Stomach (tissue), 19 donors: ENCODE data around the gene PPP4C. TPM values are rescaled to one million over a fixed set of nuclear protein-coding genes. Genes with fewer than 3 reads are reported as not detected.

Experiments used
- DNase-seq, 2 donors: peaks; one replicate each; pipeline versions ENCODE4 v3.0.0 to v3.0.0-alpha.2; 2013 to 2019
- H3K27ac ChIP-seq, 5 donors: fragments of 200-600 bp in 4 of 5; sonication (generic) in 4 of 5; one replicate each; pipeline ENCODE4 v1.5.1; 2013 to 2019; ENCODE audit warnings: mild to moderate bottlenecking in 1 of 5, moderate library complexity in 1 of 5
- H3K27me3 ChIP-seq, 3 donors: fragments of 200-600 bp; sonication (generic); one replicate each; pipeline ENCODE4 v1.5.1; 2017 to 2019; ENCODE audit warnings: mixed run types in 1 of 3
- H3K36me3 ChIP-seq, 4 donors: fragments of 200-600 bp; sonication (generic); 1 replicate in 3 of 4; 2 replicates in 1 of 4; pipeline ENCODE4 v1.5.1; 2016 to 2019
- H3K4me1 ChIP-seq, 4 donors: fragments of 200-600 bp; sonication (generic); one replicate each; pipeline ENCODE4 v1.5.1; 2016 to 2019
- H3K4me3 ChIP-seq, 4 donors: fragments of 200-600 bp; sonication (generic) in 3 of 4; one replicate each; pipeline ENCODE4 v1.5.1; 2016 to 2019; ENCODE audit warnings: mild to moderate bottlenecking in 1 of 4
- H3K9me3 ChIP-seq, 4 donors: fragments of 200-600 bp; sonication (generic); one replicate each; pipeline ENCODE4 v1.5.1; 2016 to 2019
- EP300 ChIP-seq: sonication (generic); formaldehyde crosslinking; IDR thresholded peaks from one replicate; pipeline ENCODE4 v1.6.1; 2017; ENCODE audit warnings: antibody characterized with exemption
- POLR2A ChIP-seq, 4 donors: fragments of 450-650 bp; IDR thresholded peaks; one replicate each; pipeline ENCODE4 v1.6.1; 2016; ENCODE audit warnings: antibody characterized with exemption in 4 of 4, control low read depth in 2 of 4, mild to moderate bottlenecking in 1 of 4, moderate library complexity in 1 of 4
- POLR2AphosphoS5 ChIP-seq, 3 donors: sonication (generic); formaldehyde crosslinking; IDR thresholded peaks; one replicate each; pipeline ENCODE4 v1.6.1; 2016; ENCODE audit warnings: antibody characterized with exemption in 3 of 3
- WGBS, 5 donors: extraction: QIAGEN DNeasy Blood & Tissue Kit in 3 of 5; methylation state at CpG; one replicate each; pipeline versions ENCODE4 v1.1.5 to v1.1.7; 2013 to 2018; 5-methylcytosine and 5-hydroxymethylcytosine counted together
- intact Hi-C: fragments of 100-400 bp; cut with DNase I; formaldehyde crosslinking; loops from one replicate; pipeline ENCODE4 v1.15.1; 2023; ENCODE audit warnings: low total_unique reads
- long read RNA-seq, 10 donors: transcript quantifications; one replicate each; lab custom pipeline, GENCODE V29; 2026
- polyA plus RNA-seq, 3 donors: library from polyadenylated mRNA; stranded (reverse); fragments of 200-250 nt; gene quantifications; one replicate each; pipeline ENCODE4 v1.2.3, GENCODE V29; 2013
- total RNA-seq, 5 donors: library from RNA; depleted of rRNA; stranded (reverse); fragments of >200 nt; gene quantifications; one replicate each; pipeline versions ENCODE4 v1.1.0 to v1.2.3, GENCODE V29; 2014 to 2016
- TF ChIP-seq, protein P1 (sequence below), 7 experiments: fragments of 450-650 bp in 4 of 7; fragments of 200-600 bp in 3 of 7; sonication (generic) in 3 of 7; IDR thresholded peaks; one replicate each; pipeline ENCODE4 v1.5.1; 2016 to 2019; ENCODE audit warnings: antibody characterized with exemption in 7 of 7, control low read depth in 2 of 7, mild to moderate bottlenecking in 1 of 7
- donor health status: healthy with polysubstance abuse.
- donor health status: Bipolar disorder and iron deficiency.
- donor health status: healthy.

Gene PPP4C
- total RNA-seq (10 to 100 TPM; 21.4 to 86.1 (median 63.6) TPM), polyA plus RNA-seq (100 to 1,000 TPM in 1 of 3 donors, 10 to 100 TPM in 2; 76.1 to 118 (median 93.3) TPM)
- long read RNA-seq, donor 1, transcript PPP4C-201 (9 exons, 1,407 nt), result major isoform, 8 of 18 reads
- long read RNA-seq, donor 1, partial matches to known transcripts, result 0 of 18 reads
- long read RNA-seq, donor 1, other reads (novel, unspliced or antisense), result 7 of 18 reads
- long read RNA-seq, donor 2, transcript PPP4C-201 (9 exons, 1,407 nt), result major isoform, 17 of 21 reads
- long read RNA-seq, donor 2, partial matches to known transcripts, result 0 of 21 reads
- long read RNA-seq, donor 2, other reads (novel, unspliced or antisense), result 0 of 21 reads
- long read RNA-seq, donor 3, transcript PPP4C-201 (9 exons, 1,407 nt), result major isoform, 5 of 8 reads
- long read RNA-seq, donor 3, partial matches to known transcripts, result 0 of 8 reads
- long read RNA-seq, donor 3, other reads (novel, unspliced or antisense), result 0 of 8 reads
- long read RNA-seq, donor 4, partial matches to known transcripts, result 0 of 3 reads
- long read RNA-seq, donor 4, other reads (novel, unspliced or antisense), result 0 of 3 reads
- long read RNA-seq, donor 5, transcript PPP4C-201 (9 exons, 1,407 nt), result major isoform, 21 of 31 reads
- long read RNA-seq, donor 5, partial matches to known transcripts, result 0 of 31 reads
- long read RNA-seq, donor 5, other reads (novel, unspliced or antisense), result 6 of 31 reads
- long read RNA-seq, donor 6, transcript PPP4C-201 (9 exons, 1,407 nt), result major isoform, 32 of 61 reads
- long read RNA-seq, donor 6, partial matches to known transcripts, result 0 of 61 reads
- long read RNA-seq, donor 6, other reads (novel, unspliced or antisense), result 26 of 61 reads
- long read RNA-seq, donor 7, transcript PPP4C-201 (9 exons, 1,407 nt), result major isoform, 15 of 25 reads
- long read RNA-seq, donor 7, partial matches to known transcripts, result 0 of 25 reads
- long read RNA-seq, donor 7, other reads (novel, unspliced or antisense), result 7 of 25 reads
- long read RNA-seq, donor 8, transcript PPP4C-201 (9 exons, 1,407 nt), result major isoform, 16 of 35 reads
- long read RNA-seq, donor 8, partial matches to known transcripts, result 6 of 35 reads
- long read RNA-seq, donor 8, other reads (novel, unspliced or antisense), result 8 of 35 reads
- long read RNA-seq, donor 9, transcript PPP4C-201 (9 exons, 1,407 nt), result major isoform, 9 of 46 reads
- long read RNA-seq, donor 9, partial matches to known transcripts, result 27 of 46 reads
- long read RNA-seq, donor 9, other reads (novel, unspliced or antisense), result 7 of 46 reads
- long read RNA-seq, donor 10, transcript PPP4C-201 (9 exons, 1,407 nt), result major isoform, 5 of 11 reads
- long read RNA-seq, donor 10, partial matches to known transcripts, result 0 of 11 reads
- long read RNA-seq, donor 10, other reads (novel, unspliced or antisense), result 5 of 11 reads

GRCh38 chr16:30075503-30076275 is at the start of gene PPP4C:
Gene PPP4C (plus strand): TSS chr16:30075994. CDS start chr16:30076378, 384 bp downstream.
- intact Hi-C loops, result no loop called here
- H3K36me3 ChIP-seq, result peaks cover 45 to 64% (median 62%) of the 10 kb centered on the region in 4 donors
- DNase-seq, result peak; percentile 95 to 98
- H3K4me1 ChIP-seq, result peaks cover 23 to 64% (median 48%) of the 10 kb centered on the region in 4 donors
- H3K9me3 ChIP-seq, result no peaks in the 10 kb centered on the region
- 1% methylated on average over 47 to 67 of the region's 67 CpGs for WGBS, 5 donors
- H3K27ac ChIP-seq, result peak within 1 kb of the TSS; percentile 73 to 97 (median 94)
- H3K27me3 ChIP-seq, result no peaks in the 10 kb centered on the region
- H3K4me3 ChIP-seq, result peak within 1 kb of the TSS; percentile 78 to 98 (median 86)
- TF ChIP-seq POLR2AphosphoS5 (IDR thresholded peaks at IDR 0.05) (peak; percentile 72 to 98 (median 96)), EP300 (no peak), POLR2A (IDR thresholded peaks at IDR 0.05) (peak in 2 of 4 donors; percentile 72 to 82)
- TF ChIP-seq, protein P1, sequence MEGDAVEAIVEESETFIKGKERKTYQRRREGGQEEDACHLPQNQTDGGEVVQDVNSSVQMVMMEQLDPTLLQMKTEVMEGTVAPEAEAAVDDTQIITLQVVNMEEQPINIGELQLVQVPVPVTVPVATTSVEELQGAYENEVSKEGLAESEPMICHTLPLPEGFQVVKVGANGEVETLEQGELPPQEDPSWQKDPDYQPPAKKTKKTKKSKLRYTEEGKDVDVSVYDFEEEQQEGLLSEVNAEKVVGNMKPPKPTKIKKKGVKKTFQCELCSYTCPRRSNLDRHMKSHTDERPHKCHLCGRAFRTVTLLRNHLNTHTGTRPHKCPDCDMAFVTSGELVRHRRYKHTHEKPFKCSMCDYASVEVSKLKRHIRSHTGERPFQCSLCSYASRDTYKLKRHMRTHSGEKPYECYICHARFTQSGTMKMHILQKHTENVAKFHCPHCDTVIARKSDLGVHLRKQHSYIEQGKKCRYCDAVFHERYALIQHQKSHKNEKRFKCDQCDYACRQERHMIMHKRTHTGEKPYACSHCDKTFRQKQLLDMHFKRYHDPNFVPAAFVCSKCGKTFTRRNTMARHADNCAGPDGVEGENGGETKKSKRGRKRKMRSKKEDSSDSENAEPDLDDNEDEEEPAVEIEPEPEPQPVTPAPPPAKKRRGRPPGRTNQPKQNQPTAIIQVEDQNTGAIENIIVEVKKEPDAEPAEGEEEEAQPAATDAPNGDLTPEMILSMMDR (IDR thresholded peaks at IDR 0.05), result no peak

DNA sequence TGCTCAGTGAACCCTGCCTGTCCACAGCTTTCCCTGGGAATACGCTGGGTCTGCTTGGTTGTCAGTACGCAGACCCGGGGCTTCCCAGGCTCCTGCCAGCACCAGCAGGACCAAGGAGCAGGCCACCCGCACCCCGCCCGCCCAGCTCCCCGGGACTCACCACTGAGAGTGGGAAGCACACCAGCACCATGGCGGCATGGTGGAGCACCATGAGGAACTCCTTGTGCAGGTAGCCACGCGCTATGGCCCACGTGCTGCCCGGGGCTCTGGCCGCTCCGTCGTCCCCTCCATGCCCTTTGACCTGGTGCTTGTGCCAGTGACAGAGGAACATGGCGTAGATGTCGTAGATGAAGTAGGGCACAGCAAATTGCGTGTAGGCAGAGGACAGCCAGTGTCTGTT is 49.3 kb upstream of the PPP4C start:
- intact Hi-C loops, result loop anchor here (5.0 to 10.0 kb wide), 2 partner anchors 162 to 329 kb away; partner anchors contain the start of gene CDIPT
- H3K36me3 ChIP-seq, result no peaks in the 10 kb centered on the region
- WGBS, 5 donors, result 87 to 90% (median 90%) methylated on average over 17 to 18 of the region's 18 CpGs
- H3K9me3 ChIP-seq, result no peaks in the 10 kb centered on the region
- H3K27me3 ChIP-seq, result peaks cover 18 to 74% (median 47%) of the 10 kb centered on the region in 3 donors
- DNase-seq, result no peak
- no peak overlapping the region for H3K27ac ChIP-seq
- H3K4me3 ChIP-seq, result no peak overlapping the region
- peaks cover 7 to 15% (median 13%) of the 10 kb centered on the region in 4 donors for H3K4me1 ChIP-seq
- TF ChIP-seq POLR2AphosphoS5 (IDR thresholded peaks at IDR 0.05) (no peak), POLR2A (IDR thresholded peaks at IDR 0.05) (no peak), EP300 (no peak)
- TF ChIP-seq, protein P1 (IDR thresholded peaks at IDR 0.05), result no peak

GRCh38 chr16:30027588-30028437 is 48.0 kb upstream of the PPP4C start:
- no peak for TF ChIP-seq EP300
- TF ChIP-seq POLR2AphosphoS5 (IDR thresholded peaks at IDR 0.05), result no peak
- TF ChIP-seq, protein P1 (IDR thresholded peaks at IDR 0.05), result no peak
- no peak for TF ChIP-seq POLR2A (IDR thresholded peaks at IDR 0.05)
- Histone ChIP-seq H3K4me1 (peaks cover 7 to 12% (median 9%) of the 10 kb centered on the region in 4 donors), H3K27me3 (peaks cover 24 to 88% (median 60%) of the 10 kb centered on the region in 3 donors), H3K4me3 (no peak overlapping the region), H3K9me3 (no peaks in the 10 kb centered on the region), H3K36me3 (no peaks in the 10 kb centered on the region), H3K27ac (no peak overlapping the region)
- intact Hi-C loops, result loop anchor here (5.0 to 10.0 kb wide), 2 partner anchors 163 to 331 kb away; partner anchors contain the start of gene CDIPT
- DNase-seq, result no peak
- 40 to 48% (median 42%) methylated on average over 12 to 13 of the region's 13 CpGs for WGBS, 5 donors
